Fibroblast of mammary gland (primary cell): ENCODE measurements around the gene METTL9.

Experiments used
- DNase-seq: peaks from one replicate; pipeline ENCODE4 v3.0.0-alpha.2; 2010; ENCODE audit warnings: low read depth
- H3K4me3 ChIP-seq: 2 replicates; pipeline ENCODE4 v1.5.1; 2011; ENCODE audit warnings: low read depth, mild to moderate bottlenecking, low read length, moderate library complexity; ENCODE audit not compliant: control insufficient read depth
- CTCF ChIP-seq: conservative IDR thresholded peaks from 2 replicates; pipeline ENCODE4 v1.5.1; 2011; ENCODE audit warnings: low read depth, low read length, inconsistent platforms; ENCODE audit not compliant: control insufficient read depth, insufficient read depth

Gene METTL9

GRCh38 chr16:21610006-21610544 lies 10.7 kb downstream of the METTL9 start:
- no peak for DNase-seq
- TF ChIP-seq CTCF = no peak
- no peak overlapping the region for H3K4me3 ChIP-seq

- DNase-seq = no peak
- H3K4me3 ChIP-seq = no peak overlapping the region
- no peak for TF ChIP-seq CTCF
Measured at GRCh38 chr16:21610766-21611165, 11.4 kb downstream of the METTL9 start.

GRCh38 chr16:21611198-21611555 lies 11.8 kb downstream of the METTL9 start:
- H3K4me3 ChIP-seq = no peak overlapping the region
- no peak for TF ChIP-seq CTCF
- peak; percentile 81 for DNase-seq

GRCh38 chr16:21611556-21612384 lies 12.4 kb downstream of the METTL9 start:
- peak; percentile 32 for DNase-seq
- H3K4me3 ChIP-seq = no peak overlapping the region
- no peak for TF ChIP-seq CTCF

GRCh38 chr16:21613361-21613760 lies 14.0 kb downstream of the METTL9 start:
- TF ChIP-seq CTCF = no peak
- no peak overlapping the region for H3K4me3 ChIP-seq
- no peak for DNase-seq

- no peak for TF ChIP-seq CTCF
- no peak overlapping the region for H3K4me3 ChIP-seq
- no peak for DNase-seq
Measured at GRCh38 chr16:21613781-21614180, 14.4 kb downstream of the METTL9 start.
